ENCODE results near the gene GOSR1.
"Not testable (repeated sequence)": the region's sequence is repeated elsewhere in the genome, so short reads cannot be mapped to it uniquely, and the experiment has no call there.

Gene GOSR1

DNA sequence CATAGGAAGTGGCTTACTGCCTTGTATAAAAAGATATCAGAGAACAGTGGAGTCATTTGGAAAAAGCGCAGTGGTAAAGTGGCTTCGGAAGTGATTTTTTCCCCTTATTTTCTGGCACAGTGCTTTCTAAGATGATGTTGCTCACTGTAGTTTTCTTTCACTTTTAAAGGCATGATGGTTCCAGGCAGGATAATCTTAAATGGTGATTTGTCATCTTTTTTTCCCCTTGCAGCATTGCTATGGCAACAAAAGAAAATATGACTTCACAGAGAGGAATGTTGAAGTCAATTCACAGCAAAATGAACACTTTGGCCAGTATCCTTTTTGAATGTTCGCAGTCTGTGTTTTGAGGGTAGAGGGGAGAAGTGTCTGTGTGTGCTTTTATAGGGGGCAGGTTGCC lies 42.5 kb downstream of the GOSR1 start:
- no peak overlapping the region for H3K4me3 ChIP-seq (ENCODE audit: low read depth, low read length)
- TF ChIP-seq, protein P1, sequence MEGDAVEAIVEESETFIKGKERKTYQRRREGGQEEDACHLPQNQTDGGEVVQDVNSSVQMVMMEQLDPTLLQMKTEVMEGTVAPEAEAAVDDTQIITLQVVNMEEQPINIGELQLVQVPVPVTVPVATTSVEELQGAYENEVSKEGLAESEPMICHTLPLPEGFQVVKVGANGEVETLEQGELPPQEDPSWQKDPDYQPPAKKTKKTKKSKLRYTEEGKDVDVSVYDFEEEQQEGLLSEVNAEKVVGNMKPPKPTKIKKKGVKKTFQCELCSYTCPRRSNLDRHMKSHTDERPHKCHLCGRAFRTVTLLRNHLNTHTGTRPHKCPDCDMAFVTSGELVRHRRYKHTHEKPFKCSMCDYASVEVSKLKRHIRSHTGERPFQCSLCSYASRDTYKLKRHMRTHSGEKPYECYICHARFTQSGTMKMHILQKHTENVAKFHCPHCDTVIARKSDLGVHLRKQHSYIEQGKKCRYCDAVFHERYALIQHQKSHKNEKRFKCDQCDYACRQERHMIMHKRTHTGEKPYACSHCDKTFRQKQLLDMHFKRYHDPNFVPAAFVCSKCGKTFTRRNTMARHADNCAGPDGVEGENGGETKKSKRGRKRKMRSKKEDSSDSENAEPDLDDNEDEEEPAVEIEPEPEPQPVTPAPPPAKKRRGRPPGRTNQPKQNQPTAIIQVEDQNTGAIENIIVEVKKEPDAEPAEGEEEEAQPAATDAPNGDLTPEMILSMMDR (conservative IDR thresholded peaks at IDR 0.05; ENCODE audit: low read depth, low read length), result no peak
- peak; percentile 92 for DNase-seq (ENCODE audit: low read depth)

GRCh38 chr17:30520436-30520835 lies 43.2 kb downstream of the GOSR1 start:
- no peak overlapping the region for H3K4me3 ChIP-seq (ENCODE audit: low read depth, low read length)

GRCh38 chr17:30520882-30521281 lies 43.7 kb downstream of the GOSR1 start:
- DNase-seq (ENCODE audit: low read depth), result no peak
- TF ChIP-seq, protein P1 (conservative IDR thresholded peaks at IDR 0.05; ENCODE audit: low read depth, low read length), result no peak
- H3K4me3 ChIP-seq (ENCODE audit: low read depth, low read length), result no peak overlapping the region

More at GRCh38 chr17:30520436-30520835, 43.2 kb downstream of the GOSR1 start:
- TF ChIP-seq, protein P1 (conservative IDR thresholded peaks at IDR 0.05; ENCODE audit: low read depth, low read length), result no peak
- DNase-seq (ENCODE audit: low read depth), result peak; percentile 47

DNA sequence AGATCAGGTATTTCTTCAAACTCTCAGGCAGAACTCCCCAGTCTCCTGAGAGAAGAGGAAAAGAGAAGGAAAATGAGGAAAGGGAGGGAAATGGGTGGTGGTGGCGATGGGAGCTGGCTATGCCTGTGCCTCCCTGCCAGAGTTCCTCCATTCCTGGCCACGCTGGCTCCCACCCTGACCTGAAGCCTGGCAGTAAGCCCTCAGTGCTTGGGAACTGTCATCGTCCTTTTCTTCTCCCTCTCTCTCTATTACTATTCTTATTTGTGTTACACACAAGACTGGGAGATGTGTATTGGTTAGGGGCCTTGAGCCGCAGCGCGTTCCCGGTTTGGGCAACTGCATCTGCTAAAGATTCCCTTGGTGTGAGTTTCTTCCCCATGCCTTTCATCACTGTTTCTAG lies 44.6 kb downstream of the GOSR1 start:
- no peak for DNase-seq (ENCODE audit: low read depth)
- TF ChIP-seq, protein P1 (conservative IDR thresholded peaks at IDR 0.05; ENCODE audit: low read depth, low read length), result no peak
- no peak overlapping the region for H3K4me3 ChIP-seq (ENCODE audit: low read depth, low read length)

DNA sequence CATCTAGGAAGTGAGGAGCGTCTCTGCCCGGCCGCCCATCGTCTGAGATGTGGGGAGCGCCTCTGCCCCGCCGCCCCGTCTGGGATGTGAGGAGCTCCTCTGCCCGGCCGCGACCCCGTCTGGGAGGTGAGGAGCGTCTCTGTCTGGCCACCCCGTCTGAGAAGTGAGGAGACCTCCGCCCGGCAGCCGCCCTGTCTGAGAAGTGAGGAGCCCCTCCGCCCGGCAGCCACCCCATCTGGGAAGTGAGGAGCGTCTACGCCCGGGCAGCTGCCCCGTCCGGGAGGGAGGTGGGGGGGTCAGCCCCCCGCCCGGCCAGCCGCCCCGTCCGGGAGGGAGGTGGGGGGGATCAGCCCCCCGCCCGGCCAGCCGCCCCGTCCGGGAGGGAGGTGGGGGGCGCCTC lies 46.0 kb downstream of the GOSR1 start:
- not testable (repeated sequence) for H3K4me3 ChIP-seq (ENCODE audit: low read depth, low read length); DNase-seq (ENCODE audit: low read depth)

- DNase-seq (ENCODE audit: low read depth), result peak; percentile 32
- no peak overlapping the region for H3K4me3 ChIP-seq (ENCODE audit: low read depth, low read length)
- TF ChIP-seq, protein P1 (conservative IDR thresholded peaks at IDR 0.05; ENCODE audit: low read depth, low read length), result no peak
These were observed 47.6 kb downstream of the GOSR1 start for GRCh38 chr17:30524847-30525246.

GRCh38 chr17:30526401-30526800 lies 49.2 kb downstream of the GOSR1 start:
- DNase-seq (ENCODE audit: low read depth), result no peak
- no peak overlapping the region for H3K4me3 ChIP-seq (ENCODE audit: low read depth, low read length)
- TF ChIP-seq, protein P1 (conservative IDR thresholded peaks at IDR 0.05; ENCODE audit: low read depth, low read length), result no peak

DNA sequence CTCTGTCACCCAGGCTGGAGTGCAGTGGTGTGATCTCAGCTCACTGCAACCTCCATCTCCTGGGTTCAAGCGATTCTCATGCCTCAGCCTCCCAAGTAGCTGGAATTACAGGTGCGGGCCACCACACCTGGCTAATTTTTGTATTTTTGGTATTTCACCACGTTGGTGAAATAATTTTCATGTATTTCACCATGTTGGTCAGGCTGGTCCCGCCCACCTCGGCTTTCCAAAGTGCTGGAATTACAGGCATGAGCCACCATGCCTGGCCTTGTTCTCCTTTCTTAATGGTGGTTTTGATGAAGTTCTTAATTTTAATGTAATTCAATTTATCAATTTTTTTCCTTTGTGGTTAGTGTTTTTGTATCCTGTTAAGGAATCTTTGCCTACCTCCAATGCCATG lies 51.5 kb downstream of the GOSR1 start:
- DNase-seq (ENCODE audit: low read depth); H3K4me3 ChIP-seq (ENCODE audit: low read depth, low read length): not testable (repeated sequence)

All from choroid plexus epithelial cell (primary cell).